ENCODE data around the gene MSH4.
"Not testable (repeated sequence)": the region's sequence is repeated elsewhere in the genome, so short reads cannot be mapped to it uniquely, and the experiment has no call there.

Gene MSH4

GRCh38 chr1:75797273-75797588 is 549 bp downstream of the MSH4 start:
- Histone ChIP-seq H2AFZ (ENCODE audit: low read length) (no peak overlapping the region), H3K4me2 (ENCODE audit: low read length) (no peak overlapping the region), H4K20me1 (ENCODE audit: insufficient read depth, low read length) (no peaks in the 10 kb centered on the region), H3K79me2 (ENCODE audit: insufficient read depth, low read length) (no peaks in the 10 kb centered on the region), H3K4me3 (ENCODE audit: low read depth, low read length, poor library complexity, severe bottlenecking) (no peak overlapping the region), H3K9ac (ENCODE audit: low read length) (no peak overlapping the region), H3K27ac (ENCODE audit: low read depth, low read length, poor library complexity, severe bottlenecking) (no peak overlapping the region), H3K36me3 (ENCODE audit: insufficient read depth, low read length) (peaks cover 49% of the 10 kb centered on the region), H3F3A (ENCODE audit: insufficient read depth, low read length) (peaks cover 17% of the 10 kb centered on the region; the same call in 1 of the 2 replicates), H3K4me1 (ENCODE audit: insufficient read depth, low read length, severe bottlenecking) (no peaks in the 10 kb centered on the region), H3K9me2 (ENCODE audit: low read depth, low read length) (no peaks in the 10 kb centered on the region), H3K27me3 (ENCODE audit: insufficient read depth, low read length) (no peaks in the 10 kb centered on the region), H3K9me3 (ENCODE audit: low read length) (no peaks in the 10 kb centered on the region)
- TF ChIP-seq CTCF (IDR thresholded peaks at IDR 0.05; ENCODE audit: low read length): no peak
- no peak for TF ChIP-seq EZH2 (IDR thresholded peaks at IDR 0.05; ENCODE audit: borderline replicate concordance, low read length)

GRCh38 chr1:75797606-75798216 is 1.0 kb downstream of the MSH4 start:
- Histone ChIP-seq H3K9ac (ENCODE audit: low read length) (no peak overlapping the region), H3K36me3 (ENCODE audit: insufficient read depth, low read length) (peaks cover 45% of the 10 kb centered on the region), H3K4me1 (ENCODE audit: insufficient read depth, low read length, severe bottlenecking) (no peaks in the 10 kb centered on the region), H3K27me3 (ENCODE audit: insufficient read depth, low read length) (no peaks in the 10 kb centered on the region), H3F3A (ENCODE audit: insufficient read depth, low read length) (peaks cover 17% of the 10 kb centered on the region; the same call in 1 of the 2 replicates), H3K79me2 (ENCODE audit: insufficient read depth, low read length) (no peaks in the 10 kb centered on the region), H4K20me1 (ENCODE audit: insufficient read depth, low read length) (no peaks in the 10 kb centered on the region), H2AFZ (ENCODE audit: low read length) (no peak overlapping the region), H3K9me3 (ENCODE audit: low read length) (no peaks in the 10 kb centered on the region), H3K4me2 (ENCODE audit: low read length) (no peak overlapping the region), H3K4me3 (ENCODE audit: low read depth, low read length, poor library complexity, severe bottlenecking) (no peak overlapping the region), H3K9me2 (ENCODE audit: low read depth, low read length) (no peaks in the 10 kb centered on the region), H3K27ac (ENCODE audit: low read depth, low read length, poor library complexity, severe bottlenecking) (no peak overlapping the region)
- TF ChIP-seq CTCF (IDR thresholded peaks at IDR 0.05; ENCODE audit: low read length): no peak
- no peak for TF ChIP-seq EZH2 (IDR thresholded peaks at IDR 0.05; ENCODE audit: borderline replicate concordance, low read length)

- H3K36me3 ChIP-seq (ENCODE audit: insufficient read depth, low read length); H3K9me3 ChIP-seq (ENCODE audit: low read length); H3K79me2 ChIP-seq (ENCODE audit: insufficient read depth, low read length); H3K27me3 ChIP-seq (ENCODE audit: insufficient read depth, low read length); H3K4me1 ChIP-seq (ENCODE audit: insufficient read depth, low read length, severe bottlenecking); H3K9me2 ChIP-seq (ENCODE audit: low read depth, low read length); H2AFZ ChIP-seq (ENCODE audit: low read length); H3K9ac ChIP-seq (ENCODE audit: low read length); H4K20me1 ChIP-seq (ENCODE audit: insufficient read depth, low read length); H3K4me2 ChIP-seq (ENCODE audit: low read length); H3K27ac ChIP-seq (ENCODE audit: low read depth, low read length, poor library complexity, severe bottlenecking); H3K4me3 ChIP-seq (ENCODE audit: low read depth, low read length, poor library complexity, severe bottlenecking): not testable (repeated sequence)
- H3F3A ChIP-seq (ENCODE audit: insufficient read depth, low read length): peaks cover 12% of the 10 kb centered on the region; the same call in 1 of the 2 replicates
These were observed 4.8 kb downstream of the MSH4 start for GRCh38 chr1:75801480-75801879.

GRCh38 chr1:75808921-75809320 is 12.2 kb downstream of the MSH4 start:
- no peak overlapping the region for H3K27ac ChIP-seq (ENCODE audit: low read depth, low read length, poor library complexity, severe bottlenecking)
- no peak overlapping the region for H3K9ac ChIP-seq (ENCODE audit: low read length)
- no peak overlapping the region for H2AFZ ChIP-seq (ENCODE audit: low read length)
- H3K36me3 ChIP-seq (ENCODE audit: insufficient read depth, low read length): no peaks in the 10 kb centered on the region
- TF ChIP-seq CTCF (IDR thresholded peaks at IDR 0.05; ENCODE audit: low read length): no peak
- TF ChIP-seq EZH2 (IDR thresholded peaks at IDR 0.05; ENCODE audit: borderline replicate concordance, low read length): no peak
- H3K4me3 ChIP-seq (ENCODE audit: low read depth, low read length, poor library complexity, severe bottlenecking): no peak overlapping the region
- no peaks in the 10 kb centered on the region for H3K79me2 ChIP-seq (ENCODE audit: insufficient read depth, low read length)
- no peak overlapping the region for H3K4me2 ChIP-seq (ENCODE audit: low read length)
- no peaks in the 10 kb centered on the region for H3F3A ChIP-seq (ENCODE audit: insufficient read depth, low read length)
- no peaks in the 10 kb centered on the region for H3K27me3 ChIP-seq (ENCODE audit: insufficient read depth, low read length)
- H3K9me2 ChIP-seq (ENCODE audit: low read depth, low read length): no peaks in the 10 kb centered on the region
- H4K20me1 ChIP-seq (ENCODE audit: insufficient read depth, low read length): no peaks in the 10 kb centered on the region
- no peaks in the 10 kb centered on the region for H3K9me3 ChIP-seq (ENCODE audit: low read length)
- no peaks in the 10 kb centered on the region for H3K4me1 ChIP-seq (ENCODE audit: insufficient read depth, low read length, severe bottlenecking)

GRCh38 chr1:75810113-75810512 is 13.4 kb downstream of the MSH4 start:
- H3F3A ChIP-seq (ENCODE audit: insufficient read depth, low read length); H3K9me3 ChIP-seq (ENCODE audit: low read length); H3K9me2 ChIP-seq (ENCODE audit: low read depth, low read length); H3K36me3 ChIP-seq (ENCODE audit: insufficient read depth, low read length); H3K4me3 ChIP-seq (ENCODE audit: low read depth, low read length, poor library complexity, severe bottlenecking); H3K27ac ChIP-seq (ENCODE audit: low read depth, low read length, poor library complexity, severe bottlenecking); H2AFZ ChIP-seq (ENCODE audit: low read length); H4K20me1 ChIP-seq (ENCODE audit: insufficient read depth, low read length); H3K79me2 ChIP-seq (ENCODE audit: insufficient read depth, low read length); H3K9ac ChIP-seq (ENCODE audit: low read length); H3K4me2 ChIP-seq (ENCODE audit: low read length); H3K4me1 ChIP-seq (ENCODE audit: insufficient read depth, low read length, severe bottlenecking); H3K27me3 ChIP-seq (ENCODE audit: insufficient read depth, low read length): not testable (repeated sequence)

Measured in OCI-LY1 (cell line).